GM19438 (cell line): ENCODE results near the gene TNFAIP8.

Source experiments
- ATAC-seq: cut with Tn5 transposase; IDR thresholded peaks from one replicate; pipeline ENCODE4 v1.9.1; 2021; ENCODE audit warnings: low read depth; ENCODE audit not compliant: unreplicated experiment

The TNFAIP8 gene

DNA sequence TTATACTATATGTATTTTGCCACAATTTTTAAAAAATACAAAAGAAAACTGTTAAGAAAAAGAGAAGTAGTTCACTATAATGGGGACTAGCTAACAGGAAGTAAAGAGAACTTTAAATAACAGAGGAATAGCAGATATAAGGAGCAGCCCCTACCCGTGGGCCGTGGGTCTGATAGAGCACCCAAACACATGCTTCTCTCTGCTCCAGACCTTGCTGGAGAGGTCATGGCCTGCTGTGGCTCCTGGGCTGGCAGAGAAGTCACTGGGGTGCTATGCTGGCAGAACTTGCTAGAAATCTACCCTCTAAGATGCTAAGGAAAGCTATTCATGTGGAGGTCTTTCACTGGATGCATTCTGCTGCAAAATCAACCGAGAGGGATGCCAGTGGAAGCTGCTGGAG, 10.0 kb upstream of the TNFAIP8 start:
- no peak for ATAC-seq

DNA sequence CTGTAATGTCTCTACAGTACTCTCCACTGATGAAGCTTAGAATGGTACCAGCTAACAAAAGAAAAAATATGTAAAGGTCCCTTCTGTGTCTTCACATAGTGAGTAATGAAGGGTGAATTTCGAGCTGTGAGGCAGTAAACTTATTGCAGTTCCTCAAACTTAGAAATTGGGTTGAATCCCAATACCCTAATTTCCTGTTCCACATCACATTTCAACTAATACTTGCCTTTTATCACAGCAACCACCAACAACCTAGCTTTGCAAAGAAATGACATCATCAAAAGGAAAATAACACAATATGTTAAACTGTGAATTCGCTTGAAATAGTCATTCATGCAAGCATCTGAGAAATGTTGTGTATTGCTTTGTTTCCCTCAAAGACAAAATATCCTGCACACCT, 9.4 kb upstream of the TNFAIP8 start:
- ATAC-seq: no peak

DNA sequence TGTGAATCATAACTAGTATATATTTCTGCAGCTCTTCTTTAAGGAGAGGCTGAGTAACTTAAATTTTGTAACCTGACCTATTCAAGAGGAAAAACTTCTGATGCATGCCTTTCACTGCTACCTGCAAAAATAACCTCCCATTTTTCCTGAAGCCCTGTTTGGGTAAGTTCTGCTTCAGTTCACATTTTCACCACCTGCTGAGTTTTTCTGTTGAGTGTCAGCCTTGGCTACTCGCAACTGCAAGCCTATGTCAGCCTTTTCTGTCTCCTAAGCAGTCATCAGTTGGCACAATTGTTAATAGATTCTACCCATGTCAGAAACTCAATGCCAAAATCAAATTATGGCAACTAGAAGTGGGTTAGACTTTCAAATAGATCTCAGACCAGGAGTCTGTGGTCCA, 8.2 kb upstream of the TNFAIP8 start:
- no peak for ATAC-seq

DNA sequence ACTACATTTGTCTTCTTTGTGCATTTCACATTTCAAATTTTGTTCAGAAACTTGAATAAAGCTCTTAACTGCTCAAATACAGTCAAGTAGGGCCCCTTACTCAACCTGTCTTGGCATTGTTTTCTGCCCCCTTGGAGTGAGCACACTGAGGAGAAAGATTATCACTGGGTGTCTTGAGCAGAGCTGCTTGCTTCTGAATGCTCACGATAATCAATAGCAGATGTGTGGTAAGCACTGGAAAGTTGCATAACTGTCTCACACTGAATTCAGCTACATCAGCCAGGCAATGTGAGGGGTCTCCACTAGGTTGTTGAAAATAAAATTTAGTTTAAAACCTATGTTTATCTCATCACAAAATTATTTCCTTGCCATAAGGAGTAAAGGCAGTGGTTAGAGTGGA, 7.8 kb upstream of the TNFAIP8 start:
- ATAC-seq: no peak

DNA sequence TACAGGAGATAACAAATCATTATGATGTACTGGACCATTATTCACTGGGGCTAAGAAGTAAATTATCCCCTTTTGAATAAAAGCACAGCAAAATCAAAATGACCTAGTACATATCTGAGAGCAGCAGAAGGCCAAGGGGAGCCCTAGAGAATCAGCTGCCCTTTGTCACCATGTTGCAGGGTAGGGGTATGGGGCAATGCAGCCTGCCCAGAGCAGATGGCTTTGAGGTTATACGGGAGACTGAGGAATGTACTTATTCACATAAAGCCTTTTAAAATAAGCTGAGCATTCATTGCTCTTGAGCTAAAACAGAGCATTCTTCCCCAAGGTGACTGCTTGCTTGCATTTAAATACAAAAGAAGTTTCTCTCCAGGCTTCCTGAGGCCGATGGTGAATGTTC, 2.6 kb upstream of the TNFAIP8 start:
- no peak for ATAC-seq

DNA sequence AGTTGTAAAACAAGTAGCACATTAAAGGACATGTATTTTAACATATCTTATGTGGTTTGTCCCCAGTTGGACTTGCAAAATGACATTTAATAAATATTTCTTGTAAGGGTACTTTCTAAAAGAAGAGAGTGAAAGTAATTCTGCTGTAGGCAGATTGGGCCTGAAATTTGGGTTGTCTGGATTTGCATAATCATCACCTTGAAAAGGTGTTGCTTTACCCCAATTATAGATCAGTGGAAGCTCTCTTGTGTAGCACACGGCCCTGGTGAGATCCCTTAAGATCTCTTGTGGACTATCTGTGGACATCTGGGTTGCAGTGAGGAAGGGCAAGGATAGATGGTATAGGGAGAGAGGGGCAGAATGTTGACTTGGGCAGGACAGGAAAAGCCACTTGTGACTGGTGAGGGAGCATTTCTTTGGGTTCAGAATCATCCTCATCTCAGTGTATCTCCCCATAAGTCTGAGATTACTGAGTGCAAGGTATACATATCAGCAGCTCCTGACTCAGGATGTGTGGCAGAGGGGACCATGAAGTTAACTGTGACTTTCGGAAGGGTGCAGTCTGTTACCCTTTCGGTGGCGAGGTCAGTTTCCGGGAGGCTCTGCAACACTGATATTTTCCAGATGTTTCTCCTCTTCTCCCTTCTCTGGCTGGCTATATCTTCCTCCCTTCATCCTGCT, 2.0 kb upstream of the TNFAIP8 start:
- ATAC-seq: peak; percentile 63

DNA sequence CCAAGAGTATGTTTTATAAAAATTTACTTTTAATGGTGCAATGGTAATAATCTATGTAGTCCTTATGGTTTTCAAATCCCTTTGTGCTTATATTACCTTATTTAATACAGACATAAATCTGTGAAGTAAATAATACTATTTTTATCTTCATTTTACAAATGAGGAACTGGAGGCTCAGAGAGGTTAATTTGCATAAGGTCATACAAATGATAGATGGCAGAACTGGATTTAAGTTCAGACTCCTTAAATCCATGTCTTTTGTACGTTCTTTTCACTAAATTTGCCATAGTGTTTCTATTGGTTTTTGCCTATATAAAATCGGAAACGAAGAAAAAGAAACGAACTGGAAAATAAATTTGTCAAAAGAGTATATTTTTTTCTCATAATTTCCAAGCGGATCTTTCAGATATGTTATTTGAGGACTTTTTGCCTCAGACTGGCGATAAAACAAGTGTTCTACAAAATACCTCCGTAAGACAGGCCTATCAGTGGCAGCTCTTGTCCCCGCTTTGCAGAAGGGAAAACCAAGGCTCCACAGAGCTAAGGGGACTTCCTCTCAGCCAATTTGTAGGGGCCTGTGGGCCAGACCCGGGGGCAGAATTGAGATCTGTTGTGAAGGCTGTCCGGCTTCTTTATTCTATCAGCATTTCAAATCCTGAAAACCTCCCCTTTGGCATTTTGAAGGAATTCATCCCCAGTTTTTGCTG, 1.1 kb upstream of the TNFAIP8 start:
- ATAC-seq: no peak

DNA sequence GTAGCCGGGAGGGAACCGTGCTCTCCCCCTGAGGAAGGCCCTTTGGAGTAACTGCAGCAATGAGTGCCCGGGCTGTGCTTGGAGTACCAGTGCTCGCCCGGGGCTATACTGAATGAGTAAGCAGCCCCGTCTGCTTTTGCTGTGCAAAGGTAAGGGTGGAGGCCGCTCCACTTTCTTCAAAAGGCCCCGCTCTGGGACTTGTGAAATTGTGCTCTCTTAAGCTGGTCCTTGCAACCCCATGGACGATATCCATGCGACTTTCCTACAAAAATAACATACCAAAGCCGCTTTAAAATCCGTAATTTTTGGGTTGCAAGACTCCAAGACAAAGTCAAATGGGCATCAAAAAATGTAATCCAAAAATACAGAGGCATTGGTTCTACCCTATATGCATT, 578 bp upstream of the TNFAIP8 start:
- no peak for ATAC-seq

DNA sequence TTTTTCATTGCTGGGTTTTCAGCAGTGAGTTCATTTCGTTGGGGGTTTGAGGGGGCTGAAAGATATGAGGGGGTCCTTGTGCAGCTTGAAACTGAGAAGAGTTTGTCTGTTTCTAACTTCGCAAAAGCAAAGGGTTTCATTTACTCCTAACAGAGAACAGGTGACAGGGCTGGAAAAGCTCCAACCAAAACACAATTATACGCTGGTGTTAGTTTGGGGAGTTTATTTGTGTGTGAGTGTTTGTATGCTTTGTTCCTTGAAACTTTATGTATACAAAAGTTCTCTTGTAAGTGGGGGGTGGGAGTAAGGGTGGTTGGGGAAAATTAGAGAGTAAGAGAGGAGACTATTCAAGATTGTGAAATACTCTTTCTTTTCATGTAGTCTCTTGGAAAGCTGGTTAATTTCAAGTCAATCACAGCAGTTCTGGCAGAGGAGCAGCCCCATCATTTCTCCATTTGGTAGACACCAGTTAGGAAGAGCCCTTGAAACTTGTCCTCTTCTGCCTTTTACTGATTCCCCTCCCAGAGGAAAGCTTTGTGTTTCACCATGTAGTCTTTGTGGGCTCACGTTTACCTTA, 881 bp downstream of the TNFAIP8 start:
- no peak for ATAC-seq

DNA sequence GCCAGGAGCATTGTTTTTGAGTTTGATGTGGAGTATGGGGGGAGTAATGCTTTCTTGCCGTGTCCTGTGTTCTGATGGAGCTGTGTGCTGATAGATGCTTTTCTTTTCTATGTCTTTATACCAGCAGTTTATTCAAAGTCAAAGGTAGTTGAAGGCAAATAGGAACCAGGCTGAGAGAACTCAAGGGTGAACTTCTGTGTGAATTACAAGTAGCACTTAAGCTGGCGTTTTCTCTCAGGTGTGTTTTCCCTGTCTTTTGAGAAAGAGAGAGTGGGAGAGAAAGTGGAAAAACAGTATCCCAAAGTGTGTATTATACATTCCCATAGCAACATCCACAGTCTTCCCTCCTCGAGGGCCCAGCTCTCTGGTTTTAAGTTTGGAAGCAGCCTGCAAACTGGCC, 1.5 kb downstream of the TNFAIP8 start:
- ATAC-seq: no peak

DNA sequence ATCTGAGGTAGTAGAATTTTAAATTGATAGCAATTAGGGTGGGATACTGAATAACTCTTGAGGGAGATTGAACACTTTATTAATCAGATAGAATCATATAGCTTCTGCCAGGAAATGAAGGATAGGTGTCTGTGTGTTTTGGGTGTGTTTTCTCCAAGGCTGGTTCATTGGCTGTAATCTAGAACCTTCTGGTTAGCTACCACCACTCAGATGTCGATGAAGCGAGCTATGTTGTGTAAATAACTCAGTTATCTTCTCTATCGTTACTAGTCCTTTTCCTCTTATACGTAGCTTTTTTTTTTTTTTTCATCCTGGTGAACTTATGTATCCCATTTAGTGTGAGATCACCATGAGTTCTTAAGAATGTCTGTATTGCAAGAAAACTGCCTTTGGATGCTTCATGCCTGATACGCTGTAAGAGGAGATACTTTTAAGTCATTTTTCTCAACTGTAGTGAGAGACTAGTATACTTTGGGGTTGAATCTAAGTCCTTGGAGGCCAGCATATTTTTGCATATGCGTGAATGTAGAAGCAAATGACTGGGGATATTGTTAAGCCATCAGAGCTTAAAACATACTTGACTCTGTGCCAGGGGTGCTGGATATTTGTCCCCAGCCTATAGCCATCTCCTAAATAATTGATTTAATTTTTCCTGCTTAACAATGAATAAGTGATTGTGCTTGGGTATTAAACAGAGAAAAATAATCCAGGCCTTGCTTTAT, 2.1 kb downstream of the TNFAIP8 start:
- no peak for ATAC-seq

DNA sequence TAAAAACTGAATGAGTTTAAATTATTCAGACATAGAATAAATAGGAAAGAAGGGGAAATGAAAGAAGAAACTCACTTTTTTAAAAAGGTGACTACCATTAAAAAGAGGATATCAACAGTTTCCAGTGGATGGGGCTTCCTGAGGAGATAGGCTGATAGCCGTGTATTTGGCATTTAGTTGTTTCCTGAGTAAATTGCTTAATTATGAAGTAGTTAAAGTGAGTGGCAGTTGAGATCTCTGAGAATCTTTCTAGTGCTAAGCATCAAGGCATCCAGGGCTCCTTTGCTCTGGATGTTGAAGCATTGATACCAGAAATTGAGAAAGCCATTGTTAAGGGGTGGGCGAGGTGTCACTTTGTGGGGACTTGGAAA, 2.7 kb downstream of the TNFAIP8 start:
- no peak for ATAC-seq

DNA sequence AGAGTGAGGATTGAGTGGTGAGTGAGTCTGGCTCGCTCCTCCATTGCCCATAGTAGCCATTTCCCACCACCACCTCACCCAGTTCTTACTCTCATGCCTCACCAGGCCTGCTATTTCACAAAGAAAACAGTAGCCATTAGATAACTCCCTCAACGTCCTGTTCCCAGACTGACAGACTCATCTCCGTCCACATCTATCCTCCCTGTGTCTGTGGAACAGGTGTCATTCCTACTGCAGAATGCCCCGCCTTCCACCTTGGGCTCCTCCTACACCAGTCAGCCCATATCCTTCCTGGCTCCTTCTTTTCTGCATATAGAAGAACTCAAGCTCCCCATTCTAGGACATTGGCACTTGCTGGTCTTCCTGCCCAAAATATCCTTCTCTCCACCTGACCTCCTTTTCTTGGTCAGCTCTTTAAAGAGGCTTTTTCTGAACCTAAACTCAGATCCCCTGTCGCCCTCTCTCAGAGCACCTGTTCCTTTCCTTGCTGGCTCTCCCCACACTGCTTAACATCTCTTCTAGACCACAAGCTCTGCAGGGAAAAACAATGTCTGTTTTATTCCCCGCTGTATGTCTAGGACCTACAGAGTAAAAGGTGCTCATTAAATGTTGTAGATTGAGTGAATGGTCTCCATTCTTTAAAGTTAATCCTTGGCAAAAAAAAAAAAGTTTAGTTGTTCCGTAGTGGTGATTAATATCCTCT, 3.2 kb downstream of the TNFAIP8 start:
- no peak for ATAC-seq

DNA sequence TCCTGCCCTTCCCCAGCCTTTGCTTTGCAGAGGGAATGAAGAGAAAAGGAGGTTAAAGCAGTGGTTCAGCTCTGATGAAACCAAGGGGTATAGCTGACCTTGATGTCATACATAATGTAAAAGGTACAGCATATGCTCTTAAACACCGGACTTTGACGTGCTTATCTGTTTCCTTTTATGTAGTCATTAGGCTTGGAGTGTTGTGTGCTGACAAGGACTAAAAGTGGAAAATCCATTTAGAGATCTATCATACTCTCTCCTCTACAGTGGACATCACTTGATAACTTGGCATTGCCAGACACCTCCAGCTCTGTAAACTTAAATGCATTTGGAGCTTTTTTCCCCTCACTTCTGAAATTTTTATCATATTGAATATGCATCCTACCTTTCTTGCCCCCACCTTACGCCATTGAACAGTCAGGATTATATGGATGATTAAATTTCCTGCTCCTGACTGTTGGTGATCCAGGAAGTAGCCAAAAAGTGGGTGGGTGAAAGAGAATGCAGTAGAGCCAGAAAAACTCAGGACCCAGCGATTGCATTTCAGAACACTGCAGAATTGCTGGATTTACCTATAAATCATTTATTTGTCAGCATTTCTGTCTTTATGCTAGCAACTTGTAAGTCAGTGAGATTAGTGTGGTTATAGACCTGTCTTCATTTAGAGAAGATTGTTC, 4.1 kb downstream of the TNFAIP8 start:
- ATAC-seq: no peak

DNA sequence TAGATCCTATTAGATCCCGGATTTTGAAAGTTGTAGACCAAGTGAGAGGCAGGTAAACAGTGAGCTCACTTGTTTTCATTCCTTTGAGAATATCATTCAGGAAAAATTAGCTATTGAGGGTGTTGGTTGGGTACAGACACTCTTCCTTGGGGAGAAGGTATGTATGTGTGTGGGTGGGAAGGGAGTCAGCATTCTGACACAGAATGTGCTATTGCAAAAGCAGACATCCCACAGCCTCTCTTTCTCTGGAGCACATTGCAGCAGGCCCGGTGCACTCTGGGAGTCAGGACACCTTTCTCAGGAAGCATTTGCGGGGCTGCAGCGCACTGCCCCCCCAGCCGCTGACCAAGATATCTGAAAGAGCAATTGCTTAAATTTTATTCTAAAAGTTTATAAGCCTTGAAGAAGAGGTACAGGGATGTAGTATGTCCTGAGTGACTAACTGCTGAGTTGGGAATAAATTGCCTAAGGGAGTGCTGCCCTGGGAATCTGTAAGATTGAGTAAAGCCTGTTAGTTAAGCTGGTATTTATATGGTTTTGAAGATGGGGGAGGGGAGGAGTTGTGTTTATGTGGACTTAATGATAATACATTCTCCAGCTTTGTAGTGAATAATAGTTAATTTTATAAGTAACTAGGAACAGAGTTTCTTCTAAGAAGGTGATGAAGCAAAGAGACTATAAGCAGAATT, 5.2 kb downstream of the TNFAIP8 start:
- no peak for ATAC-seq

DNA sequence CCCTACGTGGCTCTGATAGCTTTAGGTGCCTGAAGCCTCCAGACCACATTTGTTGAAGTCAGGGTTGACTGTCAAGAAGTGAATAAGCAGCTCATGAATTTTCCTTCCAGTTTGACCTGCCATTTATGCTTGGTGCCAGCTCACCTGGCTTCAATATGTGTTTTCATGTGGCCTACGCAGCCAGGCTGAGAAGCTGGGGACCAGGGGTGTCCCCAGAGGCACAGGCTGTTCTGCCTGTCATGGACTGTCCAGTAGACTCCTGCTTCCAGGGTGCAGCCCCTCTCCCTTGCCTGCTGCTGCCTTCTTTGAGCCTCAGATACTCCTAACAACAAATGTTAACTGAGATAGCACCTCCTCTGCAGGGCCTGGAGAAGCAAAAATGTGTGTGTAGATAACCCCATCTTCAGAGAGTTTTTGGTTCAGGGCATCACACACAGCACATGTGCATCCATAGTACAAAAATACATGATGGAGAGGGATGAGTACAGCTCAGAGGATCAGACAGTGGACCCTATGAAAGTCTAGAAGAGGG, 5.8 kb downstream of the TNFAIP8 start:
- no peak for ATAC-seq

DNA sequence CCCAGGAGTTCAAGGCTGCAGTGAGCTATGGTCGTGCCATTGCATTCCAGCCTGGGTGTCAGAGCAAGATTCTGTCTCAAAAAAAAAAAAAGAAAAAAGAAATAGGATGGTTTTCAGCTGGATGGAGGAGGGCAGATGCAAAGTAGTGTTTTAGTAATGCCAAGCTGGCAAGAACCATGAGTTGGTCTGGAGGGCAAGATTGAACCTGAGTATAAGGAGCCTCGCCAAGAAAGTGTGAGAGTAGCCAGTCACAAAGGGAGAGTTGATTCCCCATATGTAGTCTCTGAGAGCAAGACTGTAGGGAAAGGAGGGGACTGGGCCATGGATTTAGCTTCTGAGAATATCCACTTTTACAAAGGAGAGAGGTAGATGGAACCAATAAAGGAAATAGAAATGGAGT, 6.9 kb downstream of the TNFAIP8 start:
- ATAC-seq: no peak

DNA sequence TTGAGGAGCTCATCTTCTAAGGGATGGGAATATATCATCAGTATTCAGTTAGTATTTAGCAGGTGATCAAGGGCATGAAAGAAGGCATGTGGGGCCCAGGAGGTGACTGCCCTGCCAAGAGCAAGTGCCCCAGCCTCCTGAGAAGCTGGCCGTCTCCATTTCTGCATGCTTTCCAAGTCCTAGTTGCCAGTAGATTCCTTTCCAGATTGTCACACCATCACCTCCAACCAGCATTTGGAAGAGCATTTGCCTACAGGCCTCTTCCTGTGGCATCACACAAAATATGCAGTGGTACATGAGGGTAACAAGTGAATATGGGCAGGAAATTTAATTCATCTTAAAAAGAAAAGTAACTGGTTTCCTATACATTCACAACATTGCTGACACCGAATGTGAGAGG, 7.5 kb downstream of the TNFAIP8 start:
- no peak for ATAC-seq

DNA sequence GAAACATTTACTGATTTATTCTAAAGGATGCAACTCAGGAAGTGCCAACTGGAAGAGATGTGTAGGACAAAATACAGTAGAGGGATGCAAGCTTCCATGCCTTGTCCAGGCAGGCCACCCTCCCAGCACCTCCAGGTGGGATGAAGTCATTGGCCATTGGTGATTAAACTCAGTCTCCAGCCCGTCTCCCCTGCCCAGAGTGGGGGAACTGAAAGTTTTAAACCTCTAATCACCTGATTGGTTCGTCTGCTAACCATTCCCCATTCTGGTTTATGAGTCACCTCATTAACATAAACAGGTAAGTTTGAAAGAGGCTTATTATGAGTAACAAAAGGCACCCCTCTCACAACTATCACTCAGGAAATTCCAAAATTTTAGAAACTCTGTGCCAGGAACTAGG, 8.1 kb downstream of the TNFAIP8 start:
- no peak for ATAC-seq
